Mesothelial cell of epicardium (in vitro differentiated cells): ENCODE measurements around the gene SLC23A2. TPM values are rescaled to one million over a fixed set of nuclear protein-coding genes. Genes with fewer than 3 reads are reported as not detected.

Source experiments
- DNase-seq, 2 experiments: peaks; one replicate each; pipeline ENCODE4 v3.0.0; 2021; ENCODE audit warnings: low spot score in 2 of 2; ENCODE audit not compliant: unreplicated experiment in 2 of 2
- H3K27ac Mint-ChIP-seq: 2 replicates; pipeline ENCODE4 v1.8.0; 2021; ENCODE audit warnings: mixed read lengths
- H3K27me3 Mint-ChIP-seq: 2 replicates; pipeline ENCODE4 v1.8.0; 2021; ENCODE audit warnings: low read depth, mixed read lengths
- H3K36me3 Mint-ChIP-seq: 2 replicates; pipeline ENCODE4 v1.8.0; 2021; ENCODE audit warnings: mixed read lengths
- H3K4me1 Mint-ChIP-seq: 2 replicates; pipeline ENCODE4 v1.8.0; 2021; ENCODE audit warnings: mixed read lengths
- H3K4me3 Mint-ChIP-seq: 2 replicates; pipeline ENCODE4 v1.8.0; 2021; ENCODE audit warnings: mild to moderate bottlenecking, moderate library complexity, mixed read lengths
- H3K9me3 Mint-ChIP-seq: 2 replicates; pipeline ENCODE4 v1.8.0; 2021; ENCODE audit warnings: mixed read lengths
- CTCF ChIP-seq: fragments of 200-600 bp; sonication (generic); IDR thresholded peaks from one replicate; pipeline ENCODE4 v1.5.0; 2021; ENCODE audit warnings: antibody characterized with exemption; ENCODE audit not compliant: unreplicated experiment
- total RNA-seq: library from RNA; stranded (reverse); gene quantifications from 3 replicates; pipeline ENCODE4 v1.2.1, GENCODE V29; 2021

SLC23A2 gene
- total RNA-seq, 1 donor from 2014 or later, result 33.7 TPM

- no peaks in the 10 kb centered on the region for H3K36me3 Mint-ChIP-seq
- H3K4me1 Mint-ChIP-seq, result peaks cover 17% of the 10 kb centered on the region
- peaks cover 14% of the 10 kb centered on the region for H3K27me3 Mint-ChIP-seq
- no peak overlapping the region for H3K27ac Mint-ChIP-seq
- no peaks in the 10 kb centered on the region for H3K9me3 Mint-ChIP-seq
- no peak for TF ChIP-seq CTCF
- no peak for DNase-seq
- peak overlapping the region; percentile 96 for H3K4me3 Mint-ChIP-seq
Measured at GRCh38 chr20:5002077-5002413, 735 bp upstream of the SLC23A2 start.

GRCh38 chr20:5000263-5001173 is 792 bp downstream of the SLC23A2 start:
- Mint-ChIP-seq H3K9me3 (no peaks in the 10 kb centered on the region), H3K4me3 (peak overlapping the region; percentile 88), H3K4me1 (peaks cover 17% of the 10 kb centered on the region), H3K27me3 (peaks cover 14% of the 10 kb centered on the region), H3K27ac (peak overlapping the region; percentile 65), H3K36me3 (no peaks in the 10 kb centered on the region)
- peak in 1 of 2 experiments; percentile 44 for DNase-seq
- TF ChIP-seq CTCF, result no peak

- Mint-ChIP-seq H3K4me1 (peaks cover 17% of the 10 kb centered on the region), H3K27me3 (peaks cover 14% of the 10 kb centered on the region), H3K36me3 (no peaks in the 10 kb centered on the region), H3K27ac (no peak overlapping the region), H3K4me3 (peak overlapping the region; percentile 88), H3K9me3 (no peaks in the 10 kb centered on the region)
- no peak for TF ChIP-seq CTCF
- DNase-seq, result no peak
Measured at GRCh38 chr20:4999788-5000187, 1.5 kb downstream of the SLC23A2 start.

GRCh38 chr20:4998160-4998651 is 3.1 kb downstream of the SLC23A2 start:
- Mint-ChIP-seq H3K36me3 (no peaks in the 10 kb centered on the region), H3K27ac (no peak overlapping the region), H3K4me3 (no peak overlapping the region), H3K4me1 (peaks cover 17% of the 10 kb centered on the region), H3K9me3 (no peaks in the 10 kb centered on the region), H3K27me3 (peaks cover 8% of the 10 kb centered on the region)
- no peak for TF ChIP-seq CTCF
- no peak for DNase-seq

- no peak for DNase-seq
- H3K27ac Mint-ChIP-seq, result no peak overlapping the region
- H3K4me3 Mint-ChIP-seq, result no peak overlapping the region
- peaks cover 2% of the 10 kb centered on the region for H3K27me3 Mint-ChIP-seq
- no peaks in the 10 kb centered on the region for H3K9me3 Mint-ChIP-seq
- TF ChIP-seq CTCF, result no peak
- H3K4me1 Mint-ChIP-seq, result peaks cover 17% of the 10 kb centered on the region
- H3K36me3 Mint-ChIP-seq, result no peaks in the 10 kb centered on the region
Measured at GRCh38 chr20:4997222-4997621, 4.1 kb downstream of the SLC23A2 start.
